Heart left ventricle (tissue), 13 donors: Measurements from ENCODE around the gene TRMT61A.

Source experiments
- CTCF ChIP-seq, 12 donors: fragments of 200-600 bp; sonication (generic) in 4 of 12; IDR thresholded peaks; one replicate each; pipeline versions ENCODE4 v1.5.0 to v1.8.0; 2018 to 2022; ENCODE audit warnings: antibody characterized with exemption in 12 of 12, mild to moderate bottlenecking in 5 of 12
- POLR2A ChIP-seq, 2 donors: fragments of 450-650 bp; IDR thresholded peaks; one replicate each; pipeline ENCODE4 v1.6.1; 2017; ENCODE audit warnings: antibody characterized with exemption in 2 of 2, mild to moderate bottlenecking in 2 of 2, moderate library complexity in 2 of 2
- donor health status: ischemic (EF 13 %, LVEDD 7.1; RV severe dilation, severe dysfunction).
- donor health status: DM: no; HTN: yes; CAD: no.
- donor health status: DM: no; HTN: no; CAD: no.
- donor health status: ischemic (EF 25% LVEDD 6.9; RV normal size, moderate dysfunction).
- donor health status: ischemic (EF 25% LVEDD 5.7; RV mildly dilated, moderate dysfunction).
- donor health status: ischemic (EF 35%, LVEDD 5.7; RV mildly dilated, moderate dysfunction).
- donor health status: nonischemic (EF 11% LVEDD 7.7; RV severe dilation, severe dysfunction).
- donor health status: DM: yes; HTN: yes; CAD: no.
- donor health status: PGD.
- donor health status: ischemic (EF 29% LVEDD 5.4; RV normal size, mild dysfunction).
- donor health status: nonischemic (EF 23%, LVEDD 6.1; RV moderate dilation, normal function).

DNA sequence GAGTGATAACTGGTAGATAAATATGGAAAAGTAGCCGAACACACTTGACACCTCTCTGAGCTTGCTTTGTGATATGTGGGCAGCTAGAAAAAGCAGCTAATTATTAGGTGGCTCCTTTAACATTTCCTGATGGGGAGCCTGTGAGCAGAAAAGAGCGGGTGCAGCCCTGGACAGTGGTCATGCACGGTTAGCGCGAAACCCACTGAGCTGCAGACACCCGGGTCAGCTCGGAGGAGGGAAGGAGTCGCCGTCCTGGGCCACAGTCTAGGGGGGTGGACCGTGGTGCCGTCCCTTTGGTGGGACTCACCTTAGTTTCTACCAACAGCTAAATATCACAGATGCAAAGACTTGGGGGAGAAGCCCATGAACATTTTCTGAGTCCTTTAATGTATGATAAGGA, 40.4 kb downstream of the TRMT61A start:
- no peak for TF ChIP-seq POLR2A (IDR thresholded peaks at IDR 0.05)
- no peak for TF ChIP-seq CTCF (IDR thresholded peaks at IDR 0.05)
